Activated naive CD4-positive, alpha-beta T cell treated with anti-CD3 and anti-CD28 coated beads, Interleukin-2, amount 10 ng/mL, durations not matched to agents 7 days and 5 days (primary cell): Measurements from ENCODE around the gene PLD5.
"Not testable (repeated sequence)": the region's sequence is repeated elsewhere in the genome, so short reads cannot be mapped to it uniquely, and the experiment has no call there.

ENCODE experiments used
- CTCF ChIA-PET: fragments of 350-600 bp; sonication (Branson Sonifier 250); formaldehyde crosslinking; loops from one replicate; lab custom pipeline; 2021; ENCODE audit warnings: antibody characterized with exemption; lab: Charles Lee
- DNase-seq: peaks from one replicate; pipeline ENCODE4 v3.0.0-alpha.2; 2020
- H3K27ac Mint-ChIP-seq: one replicate; pipeline ENCODE4 v1.8.0; 2021; ENCODE audit warnings: mild to moderate bottlenecking, moderate library complexity, mixed read lengths
- H3K27me3 Mint-ChIP-seq: one replicate; pipeline ENCODE4 v1.8.0; 2021; ENCODE audit warnings: mild to moderate bottlenecking, mixed read lengths
- H3K36me3 Mint-ChIP-seq: one replicate; pipeline ENCODE4 v1.8.0; 2021; ENCODE audit warnings: mixed read lengths
- H3K4me1 Mint-ChIP-seq: one replicate; pipeline ENCODE4 v1.8.0; 2021; ENCODE audit warnings: mixed read lengths
- H3K4me3 Mint-ChIP-seq: one replicate; pipeline ENCODE4 v1.8.0; 2021; ENCODE audit warnings: mild to moderate bottlenecking, moderate library complexity, mixed read lengths
- H3K9me3 Mint-ChIP-seq: one replicate; pipeline ENCODE4 v1.8.0; 2021; ENCODE audit warnings: mixed read lengths

The PLD5 gene

GRCh38 chr1:242318140-242318539 is 206.4 kb downstream of the PLD5 start:
- Mint-ChIP-seq H3K9me3 (no peaks in the 10 kb centered on the region), H3K4me1 (no peaks in the 10 kb centered on the region), H3K27me3 (no peaks in the 10 kb centered on the region), H3K27ac (no peak overlapping the region), H3K36me3 (no peaks in the 10 kb centered on the region), H3K4me3 (no peak overlapping the region)
- no peak for DNase-seq
- CTCF ChIA-PET: no interaction called here

GRCh38 chr1:242314865-242315264 is 209.6 kb downstream of the PLD5 start:
- DNase-seq, H3K4me3 Mint-ChIP-seq, H3K27ac Mint-ChIP-seq, H3K4me1 Mint-ChIP-seq, H3K9me3 Mint-ChIP-seq, H3K27me3 Mint-ChIP-seq, CTCF ChIA-PET, H3K36me3 Mint-ChIP-seq: not testable (repeated sequence)

- DNase-seq, CTCF ChIA-PET, H3K4me3 Mint-ChIP-seq, H3K4me1 Mint-ChIP-seq, H3K9me3 Mint-ChIP-seq, H3K27ac Mint-ChIP-seq, H3K27me3 Mint-ChIP-seq, H3K36me3 Mint-ChIP-seq: not testable (repeated sequence)
Measured at GRCh38 chr1:242314085-242314649, 210.3 kb downstream of the PLD5 start.

GRCh38 chr1:242308681-242309080 is 215.8 kb downstream of the PLD5 start:
- H3K27me3 Mint-ChIP-seq, CTCF ChIA-PET, DNase-seq, H3K4me1 Mint-ChIP-seq, H3K9me3 Mint-ChIP-seq, H3K27ac Mint-ChIP-seq, H3K4me3 Mint-ChIP-seq, H3K36me3 Mint-ChIP-seq: not testable (repeated sequence)

GRCh38 chr1:242293781-242294180 is 230.7 kb downstream of the PLD5 start:
- H3K36me3 Mint-ChIP-seq, DNase-seq, H3K4me1 Mint-ChIP-seq, H3K27me3 Mint-ChIP-seq, H3K9me3 Mint-ChIP-seq, CTCF ChIA-PET, H3K27ac Mint-ChIP-seq, H3K4me3 Mint-ChIP-seq: not testable (repeated sequence)

GRCh38 chr1:242288067-242288466 is 236.4 kb downstream of the PLD5 start:
- H3K4me3 Mint-ChIP-seq, H3K9me3 Mint-ChIP-seq: not testable (repeated sequence)

GRCh38 chr1:242282758-242283485 is 241.6 kb downstream of the PLD5 start:
- H3K4me3 Mint-ChIP-seq, CTCF ChIA-PET, H3K27me3 Mint-ChIP-seq, H3K9me3 Mint-ChIP-seq, H3K4me1 Mint-ChIP-seq, H3K36me3 Mint-ChIP-seq, DNase-seq, H3K27ac Mint-ChIP-seq: not testable (repeated sequence)

More at GRCh38 chr1:242288067-242288466, 236.4 kb downstream of the PLD5 start:
- H3K27ac Mint-ChIP-seq, H3K36me3 Mint-ChIP-seq, CTCF ChIA-PET, DNase-seq, H3K4me1 Mint-ChIP-seq, H3K27me3 Mint-ChIP-seq: not testable (repeated sequence)

- H3K27ac Mint-ChIP-seq, H3K4me1 Mint-ChIP-seq, H3K4me3 Mint-ChIP-seq, H3K9me3 Mint-ChIP-seq, DNase-seq, H3K36me3 Mint-ChIP-seq, CTCF ChIA-PET, H3K27me3 Mint-ChIP-seq: not testable (repeated sequence)
Measured at GRCh38 chr1:242278406-242278805, 246.1 kb downstream of the PLD5 start.

- H3K4me3 Mint-ChIP-seq, CTCF ChIA-PET, H3K4me1 Mint-ChIP-seq, H3K9me3 Mint-ChIP-seq, H3K36me3 Mint-ChIP-seq, H3K27ac Mint-ChIP-seq, H3K27me3 Mint-ChIP-seq, DNase-seq: not testable (repeated sequence)
Measured at GRCh38 chr1:242276769-242277168, 247.7 kb downstream of the PLD5 start.

- H3K36me3 Mint-ChIP-seq, DNase-seq, H3K27ac Mint-ChIP-seq, H3K4me3 Mint-ChIP-seq, H3K27me3 Mint-ChIP-seq, H3K9me3 Mint-ChIP-seq, H3K4me1 Mint-ChIP-seq, CTCF ChIA-PET: not testable (repeated sequence)
Measured at GRCh38 chr1:242267004-242267403, 257.5 kb downstream of the PLD5 start.

- H3K27ac Mint-ChIP-seq, DNase-seq, H3K27me3 Mint-ChIP-seq, H3K4me3 Mint-ChIP-seq, CTCF ChIA-PET, H3K36me3 Mint-ChIP-seq, H3K4me1 Mint-ChIP-seq, H3K9me3 Mint-ChIP-seq: not testable (repeated sequence)
Measured at GRCh38 chr1:242264419-242264818, 260.1 kb downstream of the PLD5 start.

- Mint-ChIP-seq H3K27me3 (no peaks in the 10 kb centered on the region), H3K9me3 (no peaks in the 10 kb centered on the region), H3K4me3 (no peak overlapping the region), H3K36me3 (no peaks in the 10 kb centered on the region), H3K4me1 (no peaks in the 10 kb centered on the region), H3K27ac (no peak overlapping the region)
- DNase-seq: no peak
- CTCF ChIA-PET: no interaction called here
Measured at GRCh38 chr1:242245255-242245654, 279.2 kb downstream of the PLD5 start.

GRCh38 chr1:242243472-242243871 is 281.0 kb downstream of the PLD5 start:
- Mint-ChIP-seq H3K4me1 (no peaks in the 10 kb centered on the region), H3K36me3 (no peaks in the 10 kb centered on the region), H3K27ac (no peak overlapping the region), H3K4me3 (no peak overlapping the region), H3K27me3 (no peaks in the 10 kb centered on the region), H3K9me3 (no peaks in the 10 kb centered on the region)
- CTCF ChIA-PET: interaction anchor here (0.6 kb wide), 1 partner anchor 281 kb away, joined by 3 read pairs; no protein-coding TSS in a partner anchor
- DNase-seq: no peak

- no peaks in the 10 kb centered on the region for H3K4me1 Mint-ChIP-seq
- no peaks in the 10 kb centered on the region for H3K27me3 Mint-ChIP-seq
- no peak for DNase-seq
- H3K9me3 Mint-ChIP-seq: no peaks in the 10 kb centered on the region
- no peak overlapping the region for H3K27ac Mint-ChIP-seq
- H3K4me3 Mint-ChIP-seq: no peak overlapping the region
- CTCF ChIA-PET: no interaction called here
- H3K36me3 Mint-ChIP-seq: no peaks in the 10 kb centered on the region
Measured at GRCh38 chr1:242242983-242243382, 281.5 kb downstream of the PLD5 start.

GRCh38 chr1:242241936-242242335 is 282.6 kb downstream of the PLD5 start:
- H3K27me3 Mint-ChIP-seq: no peaks in the 10 kb centered on the region
- H3K4me1 Mint-ChIP-seq: no peaks in the 10 kb centered on the region
- DNase-seq: no peak
- no peaks in the 10 kb centered on the region for H3K9me3 Mint-ChIP-seq
- no peak overlapping the region for H3K27ac Mint-ChIP-seq
- no peaks in the 10 kb centered on the region for H3K36me3 Mint-ChIP-seq
- H3K4me3 Mint-ChIP-seq: no peak overlapping the region
- CTCF ChIA-PET: no interaction called here
